LHCN-M2 (cell line): Measurements from ENCODE around the gene GOLGA6B. TPM values are rescaled to one million over a fixed set of nuclear protein-coding genes. Genes with fewer than 3 reads are reported as not detected.
A peak's percentile ranks its signal among the peaks of the same experiment; 100 is the strongest.
"Not testable (repeated sequence)": the region's sequence is repeated elsewhere in the genome, so short reads cannot be mapped to it uniquely, and the experiment has no call there.

Experiments
- DNase-seq: peaks from one replicate; pipeline ENCODE4 v3.0.0-alpha.2; 2012; ENCODE audit warnings: low read depth
- polyA plus RNA-seq: library from polyadenylated mRNA; unstranded; fragments of >200 nt; gene quantifications from one replicate; pipeline ENCODE4 v1.2.1, GENCODE V29; 2012; ENCODE audit warnings: missing spikeins
- total RNA-seq: library from RNA; depleted of rRNA; stranded (reverse); fragments of >200 nt; gene quantifications from 2 replicates; pipeline ENCODE4 v1.2.3, GENCODE V29; 2014; rRNA removed

GOLGA6B gene, protein sequence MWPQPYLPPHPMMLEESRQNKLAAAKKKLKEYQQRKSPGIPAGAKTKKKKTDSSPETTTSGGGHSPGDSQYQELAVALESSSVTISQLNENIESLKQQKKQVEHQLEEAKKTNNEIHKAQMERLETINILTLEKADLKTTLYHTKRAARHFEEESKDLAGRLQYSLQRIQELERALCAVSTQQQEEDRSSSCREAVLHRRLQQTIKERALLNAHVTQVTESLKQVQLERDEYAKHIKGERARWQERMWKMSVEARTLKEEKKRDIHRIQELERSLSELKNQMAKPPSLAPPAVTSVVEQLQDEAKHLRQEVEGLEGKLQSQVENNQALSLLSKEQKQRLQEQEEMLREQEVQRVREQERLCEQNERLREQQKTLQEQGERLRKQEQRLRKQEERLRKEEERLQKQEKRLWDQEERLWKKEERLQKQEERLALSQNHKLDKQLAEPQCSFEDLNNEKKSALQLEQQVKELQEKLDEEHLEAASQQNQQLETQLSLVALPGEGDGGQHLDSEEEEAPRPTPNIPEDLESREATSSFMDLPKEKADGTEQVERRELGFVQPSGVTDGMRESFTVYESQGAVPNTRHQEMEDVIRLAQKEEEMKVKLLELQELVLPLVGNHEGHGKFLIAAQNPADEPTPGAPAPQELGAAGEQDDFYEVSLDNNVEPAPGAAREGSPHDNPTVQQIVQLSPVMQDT
- not detected in 2 replicates for total RNA-seq
- not detected for polyA plus RNA-seq

DNA sequence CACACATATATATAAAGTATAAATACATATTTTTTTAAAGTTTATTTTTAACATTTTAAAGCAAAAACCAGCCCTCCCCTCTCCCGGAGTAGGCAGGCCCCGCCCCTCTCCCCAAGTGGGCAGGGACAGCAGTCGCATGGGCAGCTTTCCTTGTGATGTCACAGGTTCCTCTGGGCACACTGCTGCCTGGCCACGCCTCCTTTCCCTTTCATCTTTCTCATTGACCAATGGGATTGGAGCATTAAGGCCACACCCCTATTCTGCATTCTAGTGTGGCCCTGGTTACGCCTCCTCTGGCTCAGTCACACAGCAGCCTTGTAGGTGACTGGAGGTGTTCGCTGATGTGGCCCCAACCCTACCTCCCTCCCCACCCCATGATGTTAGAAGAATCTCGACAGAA, at the start of gene GOLGA6B:
Gene GOLGA6B (plus strand): TSS at position 301 of the 400 bp plus-strand sequence. CDS start 41 bp downstream, at position 342.
- DNase-seq = not testable (repeated sequence)

GRCh38 chr15:72604794-72605193, 49.7 kb upstream of the GOLGA6B start:
- peak; percentile 8 for DNase-seq

DNA sequence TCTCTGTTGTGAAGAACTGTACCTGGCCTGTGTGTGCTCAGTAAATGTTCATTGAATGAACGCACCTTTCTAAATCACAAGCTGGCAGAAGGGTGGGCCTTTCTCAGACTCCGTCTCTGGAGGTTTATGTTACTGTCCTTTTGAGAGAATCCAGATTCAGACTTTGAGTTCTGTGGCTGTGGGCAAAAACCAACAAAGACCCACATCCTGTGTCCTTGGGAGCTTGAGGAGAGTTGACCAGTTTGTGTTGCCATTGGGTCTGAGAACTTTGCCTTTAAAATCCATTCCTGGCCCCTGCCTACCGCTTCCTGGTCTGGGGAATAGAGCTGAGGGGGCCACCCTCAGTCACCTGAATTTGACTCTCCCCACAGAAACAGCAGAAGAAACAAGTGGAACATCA, 46.4 kb upstream of the GOLGA6B start:
- DNase-seq = not testable (repeated sequence)

- DNase-seq = no peak
Observed at GRCh38 chr15:72609862-72610261, 44.6 kb upstream of the GOLGA6B start.

DNA sequence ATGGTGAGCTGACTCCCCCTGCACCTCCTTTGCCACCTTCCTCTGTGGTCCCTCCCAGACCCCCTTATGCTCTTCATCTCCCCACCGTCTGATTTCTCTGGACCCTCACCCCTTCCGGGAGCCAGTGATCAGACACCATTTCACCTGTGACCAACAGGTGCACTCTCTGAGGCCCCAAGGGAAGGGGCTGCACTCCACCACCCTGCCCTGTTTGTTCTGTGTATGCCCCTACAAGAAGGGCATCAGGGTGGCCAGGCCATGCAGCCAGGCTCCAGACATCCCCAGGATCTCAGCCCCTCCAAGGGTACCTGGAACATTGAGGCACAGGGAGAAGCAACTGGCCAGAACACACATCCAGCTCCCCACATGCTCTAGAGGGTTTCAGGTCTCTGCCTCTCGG, 42.2 kb upstream of the GOLGA6B start:
- DNase-seq = not testable (repeated sequence)

- no peak for DNase-seq
Observed at GRCh38 chr15:72614810-72615532, 39.5 kb upstream of the GOLGA6B start.

- not testable (repeated sequence) for DNase-seq
Observed at GRCh38 chr15:72615533-72616233, 38.8 kb upstream of the GOLGA6B start.

DNA sequence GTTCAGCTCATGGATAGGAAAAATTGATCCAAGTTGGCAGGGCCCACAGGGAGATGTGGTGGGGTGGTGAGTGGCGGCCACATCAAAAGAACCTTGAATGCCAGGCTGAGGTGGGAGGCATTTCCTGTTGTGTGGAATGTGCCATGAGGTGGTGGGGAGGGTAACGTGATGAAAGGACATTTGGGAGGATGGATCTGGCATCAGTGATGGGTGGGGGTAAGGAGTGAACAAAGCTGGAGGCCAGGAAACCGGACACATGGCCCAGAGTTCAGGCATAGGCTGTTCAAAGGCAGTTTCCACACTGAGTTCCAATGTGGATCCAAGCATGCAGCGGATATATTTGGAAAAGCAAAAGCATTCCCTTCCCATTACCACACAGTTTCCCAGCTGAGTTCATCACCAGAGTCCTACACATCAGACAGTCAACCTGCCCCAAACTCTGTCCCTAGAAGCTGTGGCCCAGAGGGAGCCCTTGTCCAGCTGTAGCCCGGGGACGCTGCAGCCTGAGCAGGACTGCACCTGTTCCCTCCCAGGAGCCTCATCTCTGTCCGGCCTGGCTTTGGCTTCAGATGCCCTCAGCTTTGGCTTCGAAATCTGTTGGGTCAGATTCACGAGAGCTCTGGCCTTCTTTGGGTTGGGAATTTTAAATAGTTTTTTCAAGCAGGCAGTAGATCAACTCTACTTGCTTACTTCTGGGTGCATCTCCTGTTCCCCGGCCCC, 37.8 kb upstream of the GOLGA6B start:
- DNase-seq = no peak

DNA sequence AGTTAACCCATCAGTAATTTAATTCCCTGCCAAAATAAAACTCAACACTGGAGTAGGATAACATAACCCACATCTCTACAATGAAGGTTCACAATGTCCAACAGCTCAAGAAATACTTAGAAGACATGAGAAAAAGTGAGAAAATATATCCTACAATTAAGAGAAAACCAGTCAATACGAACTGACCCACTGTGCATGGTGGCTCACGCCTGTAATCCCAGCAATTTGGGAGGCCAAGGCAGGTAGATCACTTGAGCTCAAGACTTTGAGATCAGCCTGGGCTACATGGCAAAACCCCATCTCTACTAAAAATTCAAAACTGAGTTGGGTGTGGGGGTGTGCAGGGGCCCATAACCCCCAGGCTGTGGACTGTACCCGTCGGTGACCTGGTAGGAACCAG, 30.6 kb upstream of the GOLGA6B start:
- DNase-seq = not testable (repeated sequence)

DNA sequence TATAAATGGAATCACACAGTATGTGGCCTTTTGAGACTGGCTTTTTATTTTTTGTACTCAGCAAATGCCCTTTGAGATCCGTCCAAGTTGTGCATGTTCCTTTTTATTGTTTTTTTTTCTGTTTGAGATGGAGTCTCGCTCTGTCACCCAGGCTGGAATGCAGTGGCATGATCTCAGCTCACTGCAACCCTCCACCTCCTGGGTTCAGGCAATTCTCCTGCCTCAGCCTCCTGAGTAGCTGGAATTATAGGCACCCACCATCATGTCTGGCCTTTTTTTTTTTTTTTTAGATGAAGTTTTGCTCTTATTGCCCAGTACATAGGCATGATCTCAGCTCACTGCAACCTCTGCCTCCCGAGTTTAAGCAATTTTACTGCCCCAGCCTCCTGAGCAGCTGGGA, 28.3 kb upstream of the GOLGA6B start:
- not testable (repeated sequence) for DNase-seq

GRCh38 chr15:72628249-72629067, 26.0 kb upstream of the GOLGA6B start:
- DNase-seq = not testable (repeated sequence)

DNA sequence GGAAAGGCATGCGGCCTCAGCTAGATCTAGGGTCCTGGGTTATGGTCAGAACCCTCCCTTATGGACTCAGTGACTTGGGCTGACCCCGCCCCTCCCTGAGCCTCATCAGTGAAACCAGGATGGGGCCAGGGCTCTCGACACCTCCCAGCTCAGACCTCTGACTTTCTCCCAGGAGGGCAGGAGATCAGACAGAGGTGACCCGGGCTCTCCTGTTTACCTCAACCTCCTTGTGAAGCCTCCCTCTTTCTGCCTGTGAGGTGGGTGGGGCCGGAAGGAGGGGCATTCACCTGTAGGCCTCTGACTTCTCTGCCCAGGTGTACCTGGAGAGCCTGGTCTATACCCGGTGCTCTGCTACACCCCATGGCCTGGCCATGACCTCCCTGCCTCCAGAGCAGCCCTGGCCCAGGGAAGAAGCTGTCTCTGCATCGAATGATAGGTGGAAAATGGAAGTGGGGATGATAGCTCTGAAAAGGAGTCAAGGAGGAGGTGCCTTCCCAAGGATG, 25.4 kb upstream of the GOLGA6B start:
- DNase-seq = not testable (repeated sequence)

- DNase-seq = peak; percentile 70
Observed at GRCh38 chr15:72636519-72637282, 17.8 kb upstream of the GOLGA6B start.

DNA sequence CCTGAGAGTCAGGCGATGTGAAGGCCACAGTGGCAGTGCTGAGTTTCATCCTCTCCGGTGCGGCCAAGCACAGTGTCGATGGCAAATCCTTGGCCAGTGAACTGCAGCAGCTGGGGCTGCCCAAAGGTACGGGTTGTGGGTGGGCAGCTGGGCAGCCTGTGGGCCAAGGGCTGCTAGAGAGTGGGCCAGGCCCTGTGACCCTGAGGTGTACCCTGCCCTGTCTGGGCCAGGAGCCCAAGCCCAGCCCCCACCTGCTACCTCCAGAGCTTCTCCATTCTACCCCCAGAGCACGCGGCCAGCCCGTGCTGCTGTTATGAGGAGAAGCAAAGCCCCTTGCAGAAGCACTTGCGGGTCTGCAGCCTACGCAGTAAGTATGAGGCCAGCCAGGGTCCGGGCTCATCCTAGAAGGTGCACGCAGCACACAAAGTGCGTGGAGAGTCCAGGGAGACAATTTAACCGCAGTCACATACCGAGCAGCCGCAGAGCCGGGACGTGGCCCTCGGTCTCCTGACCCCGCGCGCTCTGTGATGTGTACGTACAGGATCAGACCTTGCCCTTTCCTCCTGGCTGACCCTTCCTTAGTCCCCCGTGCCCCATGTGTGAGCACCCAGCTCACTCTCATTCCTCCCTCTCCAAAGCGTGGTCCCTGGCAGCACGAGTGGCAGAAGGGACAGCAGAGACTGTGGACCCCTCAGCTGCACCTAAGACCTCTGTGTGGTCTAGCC, 14.6 kb upstream of the GOLGA6B start:
- DNase-seq = not testable (repeated sequence)

DNA sequence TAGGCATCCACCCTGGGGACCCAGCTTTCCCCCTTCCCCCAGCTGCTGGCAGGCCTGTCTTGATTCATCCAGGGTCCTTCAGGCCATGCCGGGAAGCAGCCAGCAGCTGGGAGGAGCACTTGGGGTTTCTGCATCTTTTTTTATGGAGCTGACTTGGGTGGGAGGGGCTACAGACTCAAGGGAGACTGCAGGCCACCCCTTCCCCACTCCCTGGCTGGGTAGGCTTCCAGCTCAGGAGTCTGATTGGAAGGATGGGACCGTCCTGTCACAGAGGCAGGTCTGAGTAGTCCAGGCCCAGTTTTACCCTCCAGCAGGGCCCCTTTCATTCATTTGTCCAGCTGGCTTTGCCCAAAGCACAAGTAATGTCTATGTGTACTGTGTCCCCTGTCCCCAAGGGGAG, 12.2 kb upstream of the GOLGA6B start:
- DNase-seq = not testable (repeated sequence)

DNA sequence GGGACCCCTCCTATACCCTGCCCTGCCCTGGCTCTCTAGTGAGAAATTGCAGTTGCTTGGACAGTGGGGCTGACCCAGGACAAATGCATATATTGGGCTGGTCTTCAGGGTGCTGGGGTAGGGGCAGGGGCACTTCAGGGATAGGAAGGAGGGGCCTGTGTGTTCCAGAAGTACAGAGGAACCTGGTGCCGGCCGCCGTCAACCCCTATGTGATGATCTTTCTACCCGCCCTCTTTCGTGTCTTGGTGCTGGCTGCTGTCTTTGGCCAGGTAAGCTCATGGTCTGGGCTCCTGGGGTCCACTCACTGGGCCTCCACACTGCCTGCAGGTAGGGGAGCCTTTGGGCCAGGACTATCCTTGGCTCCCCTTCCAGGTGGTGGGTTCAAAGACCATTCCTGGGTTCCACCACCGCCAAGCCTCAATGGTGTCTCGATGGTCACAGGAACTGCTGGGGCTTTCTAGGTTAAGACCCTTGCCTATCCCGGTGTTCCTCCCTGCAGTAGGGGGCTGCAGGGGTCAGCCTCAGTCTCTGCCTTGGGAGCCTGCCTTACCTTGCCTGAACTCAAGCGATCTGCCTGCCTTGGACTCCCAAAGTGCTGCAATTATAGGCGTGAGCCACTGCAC, 5.8 kb upstream of the GOLGA6B start:
- DNase-seq = not testable (repeated sequence)

- not testable (repeated sequence) for DNase-seq
Observed at GRCh38 chr15:72656014-72656413, 1.5 kb downstream of the GOLGA6B start.

GRCh38 chr15:72661081-72661480, 6.6 kb downstream of the GOLGA6B start:
- DNase-seq = not testable (repeated sequence)
